SHP77 treated with DMSO at 0.1 percent for 48 hours (cell line): ENCODE results near the gene TRAFD1.

ENCODE experiments used
- DNase-seq: peaks from one replicate; lab custom pipeline; 2025; lab: John Stamatoyannopoulos, UW

The TRAFD1 gene

DNA sequence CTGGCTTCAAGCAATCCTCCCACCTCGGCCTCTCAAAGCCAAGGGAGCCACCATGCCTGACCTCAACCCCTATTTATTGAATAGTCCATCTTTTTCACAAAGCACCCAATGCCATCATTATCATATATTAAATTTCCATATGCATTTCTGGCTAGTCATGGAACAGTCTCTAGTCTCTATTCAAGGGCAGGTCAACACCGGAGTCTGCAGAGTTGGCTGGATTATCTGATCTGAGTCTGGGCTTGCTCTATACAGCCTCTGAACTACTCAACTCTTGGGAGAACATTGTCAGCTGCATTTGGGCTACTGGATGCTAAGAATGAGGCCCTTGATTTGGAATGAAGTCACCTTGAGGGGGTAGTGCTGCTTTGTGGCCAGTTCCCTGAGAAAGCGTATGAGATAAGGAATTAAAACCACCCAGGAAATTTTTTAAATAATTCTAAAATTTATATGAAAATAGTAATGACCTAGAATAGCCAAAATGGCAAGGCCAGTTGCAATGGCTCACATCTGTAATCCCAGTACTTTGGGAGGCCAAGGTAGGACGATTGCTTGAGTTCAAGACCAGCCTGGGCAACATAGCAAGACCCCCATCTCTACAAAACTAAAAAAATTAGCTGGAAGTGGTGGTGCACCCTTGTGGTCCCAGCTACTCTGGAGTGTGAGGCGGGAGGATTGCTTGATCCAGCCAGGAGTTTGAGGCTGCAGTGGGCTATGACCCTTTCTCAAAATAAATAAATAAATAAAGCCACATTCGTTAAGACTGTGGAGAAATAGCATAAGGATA lies 9.9 kb upstream of the TRAFD1 start:
- no peak for DNase-seq

DNA sequence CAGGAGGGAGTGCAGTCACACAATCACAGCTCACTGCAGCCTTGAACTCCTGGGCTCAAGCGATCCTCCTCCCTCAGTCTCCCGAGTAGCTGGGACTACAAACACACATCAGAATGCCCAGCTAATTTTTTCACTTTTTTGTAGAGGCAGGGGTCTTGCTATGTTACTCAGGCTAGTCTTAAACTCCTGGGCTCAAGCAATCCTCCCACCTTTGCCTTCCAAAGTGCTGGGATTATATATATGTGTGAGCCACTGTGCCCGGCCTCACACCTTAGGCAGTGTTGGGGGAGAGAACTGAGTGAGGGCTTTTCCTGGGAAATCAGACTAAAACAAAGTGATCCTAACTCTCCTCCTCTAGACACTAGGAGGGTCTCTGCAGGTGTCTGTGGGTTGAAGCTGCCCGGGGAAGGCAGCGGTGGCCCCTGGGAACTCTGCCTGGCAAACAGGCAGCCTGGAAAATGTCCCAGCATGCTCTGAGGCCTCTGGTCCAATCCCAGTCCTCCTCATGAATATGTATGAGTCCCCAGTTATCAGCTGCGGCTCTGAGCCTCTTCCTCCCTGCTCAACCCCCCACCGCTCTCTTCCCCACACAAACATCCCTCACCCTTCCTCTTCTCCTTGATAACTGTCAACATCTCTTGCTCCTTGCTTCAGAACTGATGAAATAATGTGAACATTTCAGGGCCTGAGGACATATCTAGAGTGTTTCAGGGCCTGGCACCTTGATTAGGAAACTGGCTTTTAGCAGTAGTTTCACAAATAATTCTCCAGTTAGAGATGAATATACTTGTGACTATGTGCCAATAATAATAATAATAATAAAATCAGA lies 8.9 kb upstream of the TRAFD1 start:
- DNase-seq = peak; percentile 89

DNA sequence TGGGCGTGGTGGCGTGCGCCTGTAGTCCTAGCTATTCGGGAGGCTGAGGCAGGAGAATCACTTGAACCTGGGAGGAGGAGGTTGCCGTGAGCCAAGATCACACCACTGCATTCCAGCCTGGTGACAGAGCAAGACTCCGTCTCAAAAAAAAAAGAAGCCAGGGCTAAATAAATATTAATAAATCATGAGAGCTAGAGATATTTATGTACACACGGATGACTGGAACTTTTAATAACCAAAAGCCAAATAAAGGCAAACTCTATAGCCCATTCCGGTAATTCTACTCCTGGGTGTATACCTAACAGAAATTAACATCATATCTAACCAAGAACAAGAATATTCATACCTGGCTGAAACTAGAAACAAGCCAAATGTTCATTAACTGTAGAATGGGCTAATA lies 7.7 kb upstream of the TRAFD1 start:
- DNase-seq = no peak

DNA sequence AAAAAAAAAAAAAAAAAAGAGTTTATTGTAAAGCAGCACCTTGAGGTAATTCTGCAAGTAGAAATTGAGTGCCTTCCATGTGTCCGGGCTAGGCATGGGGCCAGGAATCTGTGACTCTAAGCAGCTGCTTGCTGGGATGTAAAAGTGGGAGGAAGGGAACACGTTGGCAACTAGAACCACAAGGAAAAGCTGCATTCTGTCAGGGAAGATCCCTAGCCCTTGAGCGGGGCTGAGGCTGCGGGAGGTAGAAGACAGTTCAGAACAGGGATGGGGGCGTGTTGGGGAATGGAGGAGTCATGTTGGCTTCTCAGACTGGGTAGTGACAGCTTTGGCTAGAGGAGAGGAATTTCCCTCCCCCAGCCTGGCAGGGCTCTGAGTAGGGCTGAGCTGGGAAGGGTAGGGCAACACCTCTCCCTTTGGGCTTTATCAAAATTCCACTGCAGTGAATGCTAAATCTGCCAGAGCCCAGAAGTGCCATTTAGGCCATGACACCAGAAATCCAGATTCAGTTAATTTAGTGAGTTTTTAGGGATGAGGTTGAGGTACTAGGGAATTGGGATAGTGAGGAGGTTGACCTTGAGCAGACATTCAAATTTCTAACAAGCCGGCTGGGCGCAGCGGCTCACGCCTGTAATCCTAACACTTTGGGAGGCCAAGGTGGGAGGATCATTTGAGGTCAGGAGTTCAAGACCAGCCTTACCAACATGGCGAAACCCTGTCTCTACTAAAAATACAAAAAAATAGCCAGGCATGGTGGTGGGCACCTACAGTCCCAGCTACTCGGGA lies 3.4 kb upstream of the TRAFD1 start:
- no peak for DNase-seq

DNA sequence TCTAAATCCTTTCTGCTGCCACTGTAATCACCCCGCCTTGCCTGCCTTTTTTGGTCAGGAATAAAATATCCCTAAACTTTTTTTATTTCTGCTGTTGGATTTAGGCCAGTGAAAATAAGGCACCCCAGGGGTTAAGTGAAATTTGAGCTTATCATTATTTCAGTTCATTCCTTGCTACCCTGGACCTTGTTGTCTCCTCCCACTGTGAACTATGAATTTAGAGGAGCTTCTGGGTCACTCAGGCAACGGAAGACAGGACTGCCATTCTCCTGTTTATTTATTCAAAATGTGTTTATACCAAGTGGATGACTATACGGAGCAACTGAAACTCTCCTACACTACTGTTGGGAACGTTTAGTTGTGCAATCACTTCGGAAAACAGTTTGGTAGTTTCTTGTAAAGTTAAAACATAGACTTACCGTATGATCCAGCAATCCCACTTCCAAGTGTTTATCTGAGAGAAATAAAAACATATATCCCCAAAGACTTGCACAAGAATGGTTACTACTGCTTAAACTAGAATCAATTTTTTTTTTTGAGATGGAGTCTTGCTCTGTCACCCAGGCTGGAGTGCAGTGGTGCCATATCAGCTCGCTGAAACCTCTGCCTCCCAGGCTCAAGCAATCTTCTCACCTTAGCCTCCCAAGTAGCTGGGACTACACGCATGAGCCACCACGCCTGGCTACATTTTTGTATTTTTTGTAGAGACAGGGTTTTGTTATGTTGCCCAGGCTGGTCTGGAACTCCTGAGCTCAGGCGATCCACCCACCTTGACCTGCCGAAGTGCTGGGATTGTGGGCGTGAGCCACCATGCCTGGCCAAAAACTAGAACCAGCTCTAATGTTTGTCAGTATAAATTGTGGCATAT lies 2.3 kb upstream of the TRAFD1 start:
- DNase-seq = no peak

DNA sequence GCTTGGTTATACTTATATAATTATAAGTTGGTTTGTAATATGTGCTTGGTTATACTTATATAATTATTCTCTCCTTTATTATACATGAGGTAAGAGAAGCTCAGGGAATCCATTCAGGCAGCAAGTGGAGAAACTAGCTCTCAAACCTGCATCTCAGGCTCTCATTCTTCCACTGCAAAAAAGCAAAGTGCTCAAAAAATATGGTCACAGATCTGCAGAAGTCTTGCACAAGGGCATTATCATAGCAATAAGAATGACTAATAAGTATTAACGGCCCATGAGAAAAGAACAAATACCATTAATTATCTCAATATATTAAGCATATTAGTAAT lies 476 bp upstream of the TRAFD1 start:
- DNase-seq = no peak

DNA sequence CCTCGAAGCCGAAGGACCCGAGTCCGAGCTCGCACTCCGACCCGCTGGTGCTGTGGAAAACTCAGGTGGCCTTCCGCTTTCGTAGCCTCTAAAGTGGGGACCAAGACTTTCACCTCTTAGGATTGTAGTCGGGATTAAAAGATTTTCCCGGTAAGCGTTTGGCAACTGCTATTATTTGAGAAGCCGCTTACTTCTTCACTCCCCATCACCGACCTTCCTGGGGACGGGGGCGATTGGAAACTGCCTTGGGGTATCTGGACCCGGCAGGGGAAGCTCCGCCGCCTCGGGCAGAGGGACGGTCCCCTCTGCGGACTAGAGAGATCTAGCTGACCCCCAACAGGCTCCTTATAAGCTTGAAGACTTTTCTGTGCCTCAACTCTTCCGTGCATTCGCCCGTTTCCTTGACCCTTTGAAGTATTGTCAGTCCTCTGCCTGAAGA lies 659 bp downstream of the TRAFD1 start:
- DNase-seq = no peak

DNA sequence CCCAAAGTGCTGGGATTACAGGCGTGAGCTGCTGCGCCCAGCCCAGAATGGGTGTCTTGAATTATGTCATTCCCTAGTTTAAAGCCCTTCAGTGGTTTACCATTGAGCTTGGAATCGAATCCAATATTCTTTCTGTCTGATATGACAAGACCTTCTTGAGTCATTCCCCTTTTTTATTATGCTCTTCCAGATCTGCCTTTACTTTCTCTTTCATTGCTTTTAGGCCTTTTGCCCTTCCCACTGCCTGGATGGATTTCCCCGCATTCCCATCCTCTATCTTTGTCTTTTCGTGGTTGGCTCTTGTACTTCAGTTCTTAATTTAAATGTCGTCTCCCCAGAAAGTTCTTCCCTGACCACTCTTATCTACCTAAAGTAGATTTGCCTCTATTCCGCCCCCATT lies 1.6 kb downstream of the TRAFD1 start:
- no peak for DNase-seq

DNA sequence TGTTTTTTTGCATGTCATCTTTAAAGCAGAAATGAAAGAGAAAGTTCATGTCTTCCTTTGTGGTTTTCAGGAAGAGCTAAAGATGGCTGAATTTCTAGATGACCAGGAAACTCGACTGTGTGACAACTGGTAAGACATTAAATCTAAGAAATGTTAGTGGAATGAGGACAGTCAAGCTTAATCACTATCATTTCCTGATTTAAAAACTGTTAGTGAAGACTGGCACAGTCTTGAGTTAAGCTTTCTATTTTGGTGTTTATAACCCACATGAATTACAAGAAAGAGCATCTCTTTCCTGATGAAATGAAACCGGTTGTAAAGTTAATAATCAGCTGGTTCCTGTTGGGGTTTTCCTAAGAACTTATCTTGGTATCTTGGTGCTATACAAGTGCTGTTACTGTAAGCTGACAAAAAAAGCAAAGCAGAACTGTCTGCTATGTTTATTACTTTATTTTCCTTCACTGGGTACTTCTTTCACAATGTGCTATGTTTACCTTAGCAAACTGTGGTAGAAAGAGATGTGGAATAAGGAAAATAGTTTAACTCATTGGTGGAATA lies 5.2 kb downstream of the TRAFD1 start:
- DNase-seq = no peak

DNA sequence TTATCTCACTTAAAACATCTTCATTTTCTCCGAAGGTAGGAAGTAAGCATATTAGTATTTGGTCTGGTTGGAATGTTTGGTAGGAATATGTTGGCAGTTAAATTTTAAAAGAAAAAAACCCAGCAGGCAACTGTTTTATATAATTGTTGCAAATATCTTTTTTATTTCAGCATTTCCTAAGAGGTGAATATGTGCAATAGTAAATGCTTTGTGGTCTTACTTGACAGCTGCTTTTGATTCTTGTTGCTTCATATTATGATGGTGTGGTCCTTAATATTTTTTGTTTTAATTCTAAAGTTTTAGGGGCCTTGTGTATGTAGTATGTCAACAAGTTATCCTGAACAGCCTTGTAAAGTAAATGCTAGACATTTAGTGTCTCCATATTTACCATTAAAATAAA lies 6.3 kb downstream of the TRAFD1 start:
- no peak for DNase-seq

DNA sequence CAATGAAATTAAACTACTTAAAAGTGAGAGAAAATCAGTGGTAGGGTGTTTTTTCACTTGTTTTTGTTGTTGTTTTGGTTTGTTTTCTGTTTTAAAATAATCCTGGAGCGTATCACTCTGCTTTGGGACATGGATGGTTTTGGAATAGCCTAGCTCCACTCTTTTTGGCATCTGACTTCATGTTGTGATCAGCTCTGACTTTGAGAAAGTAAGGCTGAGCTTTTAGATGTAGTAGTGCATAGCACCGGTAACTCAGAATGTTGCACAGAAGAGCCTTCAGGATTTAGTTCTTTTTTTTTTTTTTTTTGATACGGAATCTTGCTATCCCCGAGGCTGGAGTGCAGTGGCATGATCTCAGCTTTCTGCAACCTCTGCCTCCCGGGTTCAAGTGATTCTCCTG lies 8.1 kb downstream of the TRAFD1 start:
- DNase-seq = no peak

DNA sequence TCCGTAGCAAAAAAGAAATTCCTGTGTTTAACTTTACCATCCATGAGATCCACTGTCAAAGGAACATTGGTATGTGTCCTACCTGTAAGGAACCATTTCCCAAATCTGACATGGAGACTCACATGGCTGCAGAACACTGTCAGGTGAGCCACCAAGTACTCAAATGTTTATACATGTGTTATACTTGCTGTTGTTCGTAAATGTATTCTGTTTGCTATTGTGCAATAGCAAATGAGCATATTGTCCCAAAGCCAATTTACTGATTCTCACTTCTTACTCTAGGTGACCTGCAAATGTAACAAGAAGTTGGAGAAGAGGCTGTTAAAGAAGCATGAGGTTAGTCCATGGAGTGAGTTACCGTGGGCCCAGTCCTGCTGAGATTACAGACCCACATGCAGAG lies 9.4 kb downstream of the TRAFD1 start:
- DNase-seq = no peak

DNA sequence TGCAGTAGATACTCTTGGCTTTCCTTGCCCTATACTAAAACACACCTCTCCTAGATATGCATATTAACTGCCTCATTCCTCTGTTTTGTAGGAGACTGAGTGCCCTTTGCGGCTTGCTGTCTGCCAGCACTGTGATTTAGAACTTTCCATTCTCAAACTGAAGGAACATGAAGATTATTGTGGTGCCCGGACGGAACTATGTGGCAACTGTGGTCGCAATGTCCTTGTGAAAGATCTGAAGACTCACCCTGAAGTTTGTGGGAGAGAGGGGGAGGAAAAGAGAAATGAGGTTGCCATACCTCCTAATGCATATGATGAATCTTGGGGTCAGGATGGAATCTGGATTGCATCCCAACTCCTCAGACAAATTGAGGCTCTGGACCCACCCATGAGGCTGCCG lies 15.4 kb downstream of the TRAFD1 start:
- no peak for DNase-seq

DNA sequence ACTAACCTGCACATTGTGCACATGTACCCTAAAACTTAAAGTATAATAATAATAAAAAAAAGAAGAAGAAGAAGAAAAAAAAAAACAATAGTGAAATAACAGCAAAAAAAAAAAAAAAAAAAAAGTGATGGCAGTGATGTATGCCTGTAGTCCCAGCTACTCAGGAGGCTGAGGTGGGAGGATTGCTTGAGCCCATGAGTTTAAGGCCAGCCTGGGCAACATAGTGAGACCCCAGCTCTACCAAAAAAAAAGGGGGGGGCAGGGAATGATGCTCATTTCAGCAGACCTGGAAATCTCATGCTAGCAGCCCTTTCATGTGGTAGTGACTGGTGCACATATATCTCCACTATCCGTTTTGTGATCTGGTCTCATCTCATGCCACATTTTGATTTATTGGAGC lies 20.8 kb downstream of the TRAFD1 start:
- DNase-seq = no peak

DNA sequence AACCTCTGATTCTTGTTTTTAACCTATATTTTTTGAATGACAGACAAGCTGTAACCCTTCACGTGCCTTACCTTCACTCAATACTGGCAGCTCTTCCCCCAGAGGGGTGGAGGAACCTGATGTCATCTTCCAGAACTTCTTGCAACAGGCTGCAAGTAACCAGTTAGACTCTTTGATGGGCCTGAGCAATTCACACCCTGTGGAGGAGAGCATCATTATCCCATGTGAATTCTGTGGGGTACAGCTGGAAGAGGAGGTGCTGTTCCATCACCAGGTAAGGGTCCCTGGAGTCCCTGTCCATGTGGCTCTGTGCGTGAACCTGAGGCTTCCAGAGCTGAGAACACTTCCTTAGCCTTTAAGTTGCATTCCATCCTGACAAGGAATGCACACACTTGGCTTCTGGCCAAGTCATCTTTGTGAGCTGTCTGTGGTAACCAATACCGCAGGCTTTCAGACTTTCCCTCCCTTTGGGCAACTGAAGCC lies 22.7 kb downstream of the TRAFD1 start:
- DNase-seq = no peak

DNA sequence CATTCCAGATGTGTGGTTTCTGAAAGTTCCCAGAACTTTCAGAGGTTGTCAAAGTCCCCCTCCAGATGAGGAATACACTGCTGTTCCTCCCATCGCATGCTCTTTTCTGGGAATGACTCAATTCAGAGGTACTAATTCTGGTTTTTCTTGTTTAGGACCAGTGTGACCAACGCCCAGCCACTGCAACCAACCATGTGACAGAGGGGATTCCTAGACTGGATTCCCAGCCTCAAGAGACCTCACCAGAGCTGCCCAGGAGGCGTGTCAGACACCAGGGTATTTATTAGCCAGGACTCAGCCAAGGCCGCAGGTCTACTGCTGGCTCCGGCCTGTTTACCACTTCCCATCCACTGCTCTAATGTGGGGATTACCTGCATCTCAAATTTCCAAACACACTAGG lies 24.2 kb downstream of the TRAFD1 start:
- DNase-seq = no peak

DNA sequence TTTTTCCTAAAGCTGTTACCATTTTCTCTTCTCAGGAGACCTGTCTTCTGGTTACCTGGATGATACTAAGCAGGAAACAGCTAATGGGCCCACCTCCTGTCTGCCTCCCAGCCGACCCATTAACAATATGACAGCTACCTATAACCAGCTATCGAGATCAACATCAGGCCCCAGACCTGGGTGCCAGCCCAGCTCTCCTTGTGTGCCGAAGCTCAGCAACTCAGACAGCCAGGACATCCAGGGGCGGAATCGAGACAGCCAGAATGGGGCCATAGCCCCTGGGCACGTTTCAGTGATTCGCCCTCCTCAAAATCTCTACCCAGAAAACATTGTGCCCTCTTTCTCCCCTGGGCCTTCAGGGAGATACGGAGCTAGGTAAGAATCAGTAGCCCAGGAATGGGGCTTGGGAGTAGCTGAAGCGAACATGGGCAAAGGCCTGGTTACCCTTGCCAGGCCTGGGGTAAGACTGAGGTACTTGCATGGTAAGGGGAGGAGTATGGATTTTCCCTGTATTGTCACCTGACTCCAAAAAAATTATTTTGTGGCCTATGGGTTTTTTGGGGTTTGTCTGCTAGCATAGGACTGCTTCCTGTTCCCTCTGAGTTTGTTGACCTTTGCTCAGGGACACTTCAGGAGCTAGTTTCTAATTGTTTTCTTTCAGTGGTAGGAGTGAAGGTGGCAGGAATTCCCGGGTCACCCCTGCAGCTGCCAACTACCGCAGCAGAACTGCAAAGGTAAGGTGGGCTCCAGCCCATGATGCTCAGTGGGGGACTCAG lies 26.6 kb downstream of the TRAFD1 start:
- no peak for DNase-seq

DNA sequence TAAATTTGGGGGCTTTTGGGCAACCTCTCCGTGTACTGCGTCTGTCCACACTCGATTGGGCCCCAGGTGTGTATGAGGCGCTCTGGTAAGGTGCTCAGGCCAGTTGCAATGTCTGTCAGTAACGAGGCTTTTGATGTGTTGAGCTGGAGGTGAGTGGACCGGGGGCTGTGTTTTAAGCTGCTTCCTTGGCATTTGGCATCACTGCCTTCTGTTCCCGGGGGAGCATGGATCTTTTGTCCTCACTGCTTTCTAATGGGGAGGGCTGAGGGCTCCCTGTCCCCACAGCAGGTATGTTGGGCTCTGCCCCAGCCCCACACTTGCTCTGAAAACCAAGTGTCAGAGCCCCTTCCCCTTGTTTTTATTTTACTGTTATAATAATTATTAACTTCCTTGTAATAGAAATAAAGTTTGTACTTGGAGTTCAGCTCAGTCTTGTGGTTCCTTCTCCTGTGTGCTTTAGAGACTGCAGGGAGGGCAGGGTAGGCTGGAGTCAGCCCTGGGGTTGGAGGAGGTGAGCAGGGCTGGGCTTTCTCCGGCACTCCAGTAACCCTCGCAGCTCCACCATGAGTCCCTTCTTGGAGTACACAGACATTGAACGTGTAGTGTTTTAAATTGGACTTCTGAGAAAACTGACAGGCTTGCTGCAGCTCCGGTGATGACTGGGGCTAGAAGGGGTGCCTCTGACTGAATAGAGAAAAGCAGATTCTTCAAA lies 28.0 kb downstream of the TRAFD1 start:
- no peak for DNase-seq

DNA sequence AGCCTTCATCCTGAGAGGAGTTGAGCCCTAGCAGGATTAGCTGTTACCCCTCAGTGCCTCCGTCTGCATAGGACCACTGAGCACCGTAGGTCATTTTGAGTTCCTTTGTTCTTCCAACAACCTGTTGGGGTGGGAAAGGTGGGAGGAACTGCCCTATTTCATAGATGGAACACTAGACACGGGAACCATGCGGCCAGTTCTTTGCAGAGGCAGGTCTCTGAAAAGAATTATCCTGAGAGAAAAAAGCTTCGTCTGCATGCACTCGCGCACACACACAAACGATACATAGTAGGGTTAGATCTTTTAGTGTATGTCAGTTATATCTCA lies 28.5 kb downstream of the TRAFD1 start:
- DNase-seq = no peak
